Breast epithelium (tissue), 4 donors: ENCODE measurements around the gene AKR7A2. TPM values are rescaled to one million over a fixed set of nuclear protein-coding genes. Genes with fewer than 3 reads are reported as not detected.

ENCODE experiments used
- DNase-seq, 2 donors: peaks; one replicate each; pipeline ENCODE4 v3.0.0-alpha.2; 2019; ENCODE audit warnings: low spot score in 2 of 2
- H3K27ac ChIP-seq, 2 donors: fragments of 200-600 bp; sonication (generic) in 1 of 2; one replicate each; pipeline ENCODE4 v1.5.1; 2016 to 2019; ENCODE audit warnings: mild to moderate bottlenecking in 1 of 2
- H3K27me3 ChIP-seq, 2 donors: fragments of 200-600 bp; sonication (generic) in 1 of 2; one replicate each; pipeline versions ENCODE4 v1.5.1 to v1.6.0; 2017 to 2019; ENCODE audit warnings: control low read depth in 1 of 2, mild to moderate bottlenecking in 1 of 2
- H3K36me3 ChIP-seq: fragments of 200-600 bp; one replicate; pipeline ENCODE4 v1.5.1; 2019
- H3K4me1 ChIP-seq, 2 donors: fragments of 200-600 bp; sonication (generic); one replicate each; pipeline ENCODE4 v1.5.1; 2016 to 2019; ENCODE audit warnings: control low read depth in 1 of 2
- H3K4me3 ChIP-seq, 3 donors: fragments of 200-600 bp; sonication (generic); 1 replicate in 2 of 3; 2 replicates in 1 of 3; pipeline ENCODE4 v1.5.1; 2016 to 2019; ENCODE audit warnings: mild to moderate bottlenecking in 3 of 3, moderate library complexity in 2 of 3
- H3K9me3 ChIP-seq, 2 donors: fragments of 200-600 bp; sonication (generic) in 1 of 2; one replicate each; pipeline ENCODE4 v1.5.1; 2016 to 2019; ENCODE audit warnings: control low read depth in 1 of 2
- CTCF ChIP-seq, 3 donors: fragments of 450-650 bp; IDR thresholded peaks; one replicate each; pipeline ENCODE4 v1.5.1; 2016 to 2017; ENCODE audit warnings: antibody characterized with exemption in 3 of 3, mild to moderate bottlenecking in 3 of 3, moderate library complexity in 3 of 3
- POLR2A ChIP-seq: fragments of 450-650 bp; IDR thresholded peaks from one replicate; pipeline ENCODE4 v1.6.1; 2016; ENCODE audit warnings: antibody characterized with exemption, mild to moderate bottlenecking, moderate library complexity
- POLR2AphosphoS5 ChIP-seq, 3 donors: sonication (generic); formaldehyde crosslinking; IDR thresholded peaks; one replicate each; pipeline ENCODE4 v1.6.1; 2017; ENCODE audit warnings: antibody characterized with exemption in 3 of 3
- intact Hi-C: fragments of 100-400 bp; cut with DNase I; formaldehyde crosslinking; loops from one replicate; pipeline ENCODE4 v1.15.1; 2023; ENCODE audit warnings: low total_unique reads
- total RNA-seq, 3 donors: library from RNA; depleted of rRNA; stranded (reverse); fragments of >200 nt; gene quantifications; one replicate each; pipeline ENCODE4 v1.1.0, GENCODE V29; 2016

AKR7A2 gene
- total RNA-seq, 3 donors from 2014 or later = 65.9 to 116 (median 80.5) TPM

DNA sequence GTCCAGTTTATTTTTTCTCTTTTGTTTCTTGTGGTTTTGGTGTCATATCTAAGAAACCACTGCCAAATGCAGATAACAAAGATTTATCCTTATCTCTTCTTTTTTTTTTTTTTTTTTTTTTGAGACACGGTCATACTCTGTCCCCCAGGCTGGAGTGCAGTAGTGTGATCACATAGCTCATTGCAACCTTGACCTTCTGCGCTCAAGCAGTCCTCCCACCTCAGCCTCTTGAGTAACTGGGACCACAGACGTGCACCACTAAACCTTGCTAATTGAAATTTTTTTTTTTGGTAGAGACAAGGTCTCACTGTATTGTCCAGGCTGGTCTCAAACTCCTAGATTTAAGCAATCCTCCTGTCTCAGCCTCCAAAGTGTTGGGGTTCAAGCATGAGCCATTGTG is 9.1 kb upstream of the AKR7A2 start:
- no peak overlapping the region for H3K27ac ChIP-seq
- intact Hi-C loops = no loop called here
- H3K4me3 ChIP-seq = no peak overlapping the region
- TF ChIP-seq POLR2AphosphoS5 (IDR thresholded peaks at IDR 0.05) = no peak
- TF ChIP-seq CTCF (IDR thresholded peaks at IDR 0.05) = no peak
- TF ChIP-seq POLR2A = no peak
- H3K4me1 ChIP-seq = no peaks in the 10 kb centered on the region
- H3K9me3 ChIP-seq = no peaks in the 10 kb centered on the region
- no peaks in the 10 kb centered on the region for H3K27me3 ChIP-seq
- H3K36me3 ChIP-seq = no peaks in the 10 kb centered on the region
- DNase-seq = no peak

DNA sequence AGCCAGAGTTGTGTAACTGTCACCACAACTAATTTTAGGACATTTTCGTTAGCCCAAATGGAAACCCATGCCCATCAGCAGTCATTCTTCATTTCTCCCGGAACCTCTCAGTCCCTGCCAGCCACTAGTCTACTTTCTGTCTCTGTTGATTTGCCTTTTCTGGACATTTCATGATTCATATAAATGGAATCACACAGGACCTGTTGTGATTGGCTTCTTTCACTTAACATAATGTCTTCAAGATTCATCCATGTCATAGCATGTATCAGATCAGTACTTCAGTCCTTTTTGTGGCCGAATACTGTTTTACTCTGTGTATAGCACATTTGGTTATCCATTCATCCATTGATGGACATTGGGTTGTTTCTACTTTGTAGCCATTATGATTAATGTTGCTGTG is 7.3 kb upstream of the AKR7A2 start:
- TF ChIP-seq POLR2A (no peak), CTCF (IDR thresholded peaks at IDR 0.05) (no peak), POLR2AphosphoS5 (IDR thresholded peaks at IDR 0.05) (no peak)
- no peaks in the 10 kb centered on the region for H3K36me3 ChIP-seq
- intact Hi-C loops = no loop called here

GRCh38 chr1:19317126-19317910 is 5.4 kb upstream of the AKR7A2 start:
- Histone ChIP-seq H3K9me3 (no peaks in the 10 kb centered on the region), H3K4me3 (no peak overlapping the region), H3K27ac (peak overlapping the region in 1 of 2 donors; percentile 7), H3K36me3 (no peaks in the 10 kb centered on the region), H3K4me1 (no peaks in the 10 kb centered on the region), H3K27me3 (no peaks in the 10 kb centered on the region)
- DNase-seq = no peak
- no peak for TF ChIP-seq POLR2AphosphoS5 (IDR thresholded peaks at IDR 0.05)
- TF ChIP-seq CTCF (IDR thresholded peaks at IDR 0.05) = no peak
- no peak for TF ChIP-seq POLR2A
- intact Hi-C loops = no loop called here

More for the DNA sequence above, 7.3 kb upstream of the AKR7A2 start:
- no peak for DNase-seq
- Histone ChIP-seq H3K9me3 (no peaks in the 10 kb centered on the region), H3K4me1 (no peaks in the 10 kb centered on the region), H3K27ac (no peak overlapping the region), H3K27me3 (no peaks in the 10 kb centered on the region), H3K4me3 (no peak overlapping the region)

GRCh38 chr1:19315378-19316198 is 3.6 kb upstream of the AKR7A2 start:
- no peak for DNase-seq
- no peaks in the 10 kb centered on the region for H3K36me3 ChIP-seq
- H3K27me3 ChIP-seq = no peaks in the 10 kb centered on the region
- no peak overlapping the region for H3K27ac ChIP-seq
- peaks cover 4% of the 10 kb centered on the region in 2 donors for H3K4me1 ChIP-seq
- H3K4me3 ChIP-seq = no peak overlapping the region
- no peaks in the 10 kb centered on the region for H3K9me3 ChIP-seq
- no peak for TF ChIP-seq POLR2A
- TF ChIP-seq CTCF (IDR thresholded peaks at IDR 0.05) = no peak
- no peak for TF ChIP-seq POLR2AphosphoS5 (IDR thresholded peaks at IDR 0.05)
- intact Hi-C loops = no loop called here
